Measurements from ENCODE around the gene BRCA2. TPM values are rescaled to one million over a fixed set of nuclear protein-coding genes. Genes with fewer than 3 reads are reported as not detected.

BRCA2 gene
- total and polyA plus RNA-seq, 9 of the 15 experiments (the other 6 are each of a cell fraction or from before 2014, with no cell fraction given), result 4.1 to 17.3 (median 5.8) TPM

GRCh38 chr13:32438871-32439270 is 123.6 kb downstream of the BRCA2 start:
- in situ Hi-C loops (cut with MboI), result no loop called here
- H3K4me2 ChIP-seq (ENCODE audit: insufficient read depth, low read length), result no peak overlapping the region
- CTCF ChIA-PET (ENCODE audit: low intra/inter-chr PET ratio), result no interaction called here
- TF ChIP-seq ZNF644 (tag; IDR thresholded peaks at IDR 0.05; ENCODE audit: low read depth), result no peak
- TF ChIP-seq FOXA3 (CRISPR knock-in tag; conservative IDR thresholded peaks at IDR 0.05 in 1 of 2, IDR thresholded peaks at IDR 0.05 in 1 of 2), result no peak
- TF ChIP-seq SRF (CRISPR knock-in tag; IDR thresholded peaks at IDR 0.05), result no peak
- TF ChIP-seq RBBP5 (IDR thresholded peaks at IDR 0.05; ENCODE audit: borderline replicate concordance, insufficient read depth, low read length, poor library complexity, severe bottlenecking), result no peak
- no peak for TF ChIP-seq MEIS2 (IDR thresholded peaks at IDR 0.05; ENCODE audit: partially characterized antibody)
- TF ChIP-seq FOXK2 (conservative IDR thresholded peaks at IDR 0.05 in 1 of 2, IDR thresholded peaks at IDR 0.05 in 1 of 2; ENCODE audit: low read depth in 2 of 2), result no peak
- TF ChIP-seq STAT6 (CRISPR knock-in tag; IDR thresholded peaks at IDR 0.05), result no peak
- no peak for TF ChIP-seq SRSF9 (IDR thresholded peaks at IDR 0.05; ENCODE audit: borderline replicate concordance, low read depth, low read length)
- TF ChIP-seq TRIM28 (IDR thresholded peaks at IDR 0.05), result no peak
- TF ChIP-seq KAT7 (CRISPR knock-in tag; IDR thresholded peaks at IDR 0.05; ENCODE audit: borderline replicate concordance), result no peak
- no peak for TF ChIP-seq HNRNPH1 (optimal IDR thresholded peaks at IDR 0.05; ENCODE audit: low read depth, low read length)
- no peak for TF ChIP-seq TRIM24 (IDR thresholded peaks at IDR 0.05)
- TF ChIP-seq E2F5 (CRISPR knock-in tag; IDR thresholded peaks at IDR 0.05), result no peak
- TF ChIP-seq ZBTB33 (CRISPR knock-in tag; IDR thresholded peaks at IDR 0.05), result no peak
- no peak for TF ChIP-seq ZNF561 (CRISPR knock-in tag; conservative IDR thresholded peaks at IDR 0.05)

More at GRCh38 chr13:32438871-32439270, 123.6 kb downstream of the BRCA2 start:
- H3K36me3 ChIP-seq (ENCODE audit: control insufficient read depth, insufficient read depth, low read length), result no peaks in the 10 kb centered on the region
- DNase-seq (ENCODE audit: extremely low read depth in 1 of 4, low spot score in 3 of 4) (no peak), ATAC-seq (no peak), FAIRE-seq (no peak)
- H3K4me3 ChIP-seq, result no peak overlapping the region
- H4K20me1 ChIP-seq (replicated peaks; ENCODE audit: control insufficient read depth, insufficient read depth, low read length), result no peaks in the 10 kb centered on the region
- H3K79me2 ChIP-seq (ENCODE audit: control insufficient read depth, insufficient read depth, low read length), result no peaks in the 10 kb centered on the region
- no peak overlapping the region for H3K9ac ChIP-seq (ENCODE audit: insufficient read depth in 1 of 2, low read depth in 2 of 2, low read length in 2 of 2)
- intact Hi-C loops (cut with micrococcal nuclease), result no loop called here
- H3K27ac ChIP-seq (ENCODE audit: extremely low read depth, low read depth, low read length), result no peak overlapping the region
- no TSS peak for BruUV-seq (replicated peaks)
- H3K9me3 ChIP-seq (replicated peaks; ENCODE audit: control insufficient read depth, insufficient read depth, low read depth, low read length), result no peaks in the 10 kb centered on the region
- H2AFZ ChIP-seq (ENCODE audit: low read depth, low read length), result no peak overlapping the region
- no peaks in the 10 kb centered on the region for H3K4me1 ChIP-seq (replicated peaks in 1 of 2; ENCODE audit: control insufficient read depth in 2 of 2, insufficient read depth in 2 of 2, low read length in 2 of 2)
- POLR2A ChIA-PET, result no interaction called here
- no peaks in the 10 kb centered on the region for H3K27me3 ChIP-seq (ENCODE audit: control insufficient read depth in 2 of 2, insufficient read depth in 2 of 2, low read length in 2 of 2)
- no peaks in the 10 kb centered on the region for H3K9me1 ChIP-seq (ENCODE audit: control insufficient read depth, insufficient read depth, low read length)
- 60% methylated on average over 4 of the region's 4 CpGs for WGBS (ENCODE audit: insufficient coverage, low coverage, missing lambda C conversion rate)
